ENCODE results near the gene PDGFC.

The PDGFC gene

DNA sequence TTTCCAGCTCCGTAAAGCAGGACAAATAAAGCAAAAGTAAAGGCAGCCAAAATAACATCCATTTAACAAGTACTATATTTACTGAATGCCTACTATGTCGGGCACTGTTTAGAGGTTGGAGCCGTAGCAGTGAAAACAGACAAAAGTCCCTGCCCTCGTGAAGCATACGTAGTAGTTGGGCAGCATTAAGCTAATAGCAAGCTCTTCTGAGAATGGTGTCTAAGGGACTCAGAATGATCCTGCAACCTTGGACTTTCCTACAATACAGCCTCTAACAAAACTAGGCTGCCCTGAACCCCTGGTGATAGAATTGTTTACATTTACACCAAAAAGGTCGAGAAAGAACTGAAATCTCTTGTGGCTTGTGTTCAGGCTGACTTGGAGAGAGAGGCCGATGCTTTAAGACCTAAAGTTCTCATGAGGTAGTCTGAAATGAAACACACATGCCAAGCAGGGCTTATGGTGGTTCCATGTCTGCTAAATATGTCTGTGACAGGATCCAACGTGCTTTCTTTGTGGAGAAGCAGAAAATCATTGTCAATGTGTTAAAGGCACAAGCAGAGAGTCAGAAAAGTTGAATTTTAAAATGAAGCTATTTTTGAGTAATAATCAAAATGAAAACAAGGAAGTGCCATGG, 898 bp upstream of the PDGFC start:
- DNase-seq = no peak

- no peak for DNase-seq
Measured at GRCh38 chr4:156971165-156971675, 379 bp downstream of the PDGFC start.

GRCh38 chr4:156970501-156971164, 966 bp downstream of the PDGFC start:
- no peak for DNase-seq

GRCh38 chr4:156969911-156970310, 1.7 kb downstream of the PDGFC start:
- DNase-seq = no peak

DNA sequence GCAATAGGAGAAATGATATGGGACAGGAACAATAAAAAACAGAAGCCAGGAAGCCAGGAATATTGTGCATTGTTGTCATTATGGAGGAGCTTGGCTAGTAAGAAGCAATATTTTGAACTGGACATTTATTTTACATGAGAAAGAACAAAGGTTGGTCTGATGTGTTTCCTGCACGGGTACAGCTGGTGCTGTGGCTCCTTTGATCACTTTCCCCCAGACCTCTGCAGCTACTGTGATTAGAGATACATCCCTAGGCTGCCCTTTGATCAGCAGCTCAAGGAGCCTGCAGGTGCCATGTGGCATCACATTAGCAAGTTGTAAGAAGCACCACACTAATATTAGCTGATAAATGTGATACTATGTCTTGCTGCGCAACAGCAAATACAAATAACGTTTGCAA, 2.5 kb downstream of the PDGFC start:
- no peak for DNase-seq

DNA sequence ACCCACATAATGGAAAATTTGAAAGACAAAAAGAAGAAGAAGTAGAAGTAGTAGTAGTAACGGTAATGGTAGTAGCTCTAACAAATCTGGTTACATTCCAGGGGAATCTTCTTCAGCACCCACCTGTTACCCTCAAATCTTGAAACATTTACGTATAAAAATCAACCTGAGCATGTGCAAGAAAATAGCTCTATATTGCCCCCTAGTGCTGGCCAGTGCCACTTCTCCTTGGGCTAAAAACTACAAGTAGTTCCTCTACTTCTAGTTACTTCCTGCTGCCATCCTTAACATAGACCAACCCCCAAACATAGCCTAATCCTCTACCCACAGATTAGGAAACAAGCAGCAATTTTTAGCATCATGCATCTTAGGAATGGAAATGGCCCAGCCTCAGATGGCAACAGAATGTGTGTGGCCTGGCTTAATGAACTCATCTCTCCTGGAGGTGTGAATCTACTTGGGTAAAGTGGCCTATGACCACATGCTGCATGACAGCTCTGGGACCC, 3.1 kb downstream of the PDGFC start:
- no peak for DNase-seq

DNA sequence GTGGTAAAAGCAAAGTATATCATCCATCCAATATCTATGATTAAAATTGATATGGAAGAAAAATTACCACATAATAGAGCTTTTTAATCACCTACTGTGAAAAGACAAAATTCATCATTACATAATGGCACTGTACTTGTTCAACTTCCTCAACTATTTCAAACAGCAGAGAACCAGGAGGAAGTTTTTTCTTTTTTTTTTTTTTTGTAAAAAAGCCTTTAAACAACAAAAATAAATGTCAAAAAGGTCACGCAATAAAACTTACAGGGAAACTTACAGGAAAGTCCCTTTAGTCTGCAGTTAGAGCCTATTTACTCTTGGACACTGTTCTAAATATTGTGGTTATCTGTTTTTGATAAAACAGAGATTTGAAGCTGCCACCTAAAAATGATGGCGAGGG, 4.8 kb downstream of the PDGFC start:
- DNase-seq = no peak

DNA sequence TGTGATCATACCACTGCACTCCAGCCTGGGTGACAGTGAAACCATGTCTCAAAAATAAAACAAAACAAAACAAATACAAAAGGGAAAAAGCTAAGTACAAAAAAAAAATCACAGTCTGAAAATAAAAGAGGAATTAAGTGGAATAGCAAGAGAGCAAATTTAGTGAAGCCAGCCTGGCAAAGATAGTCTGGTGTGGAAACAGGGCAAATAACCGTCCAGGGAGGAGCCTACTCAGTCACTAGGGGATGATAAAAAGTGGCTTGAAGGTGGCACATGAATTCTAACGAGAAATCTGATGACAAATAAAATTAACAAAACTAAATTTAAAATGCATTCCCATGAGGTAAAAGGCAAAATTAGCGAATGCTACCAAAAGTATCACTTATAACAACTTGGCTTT, 8.2 kb downstream of the PDGFC start:
- no peak for DNase-seq

GRCh38 chr4:156962528-156962974, 9.0 kb downstream of the PDGFC start:
- no peak for DNase-seq

DNA sequence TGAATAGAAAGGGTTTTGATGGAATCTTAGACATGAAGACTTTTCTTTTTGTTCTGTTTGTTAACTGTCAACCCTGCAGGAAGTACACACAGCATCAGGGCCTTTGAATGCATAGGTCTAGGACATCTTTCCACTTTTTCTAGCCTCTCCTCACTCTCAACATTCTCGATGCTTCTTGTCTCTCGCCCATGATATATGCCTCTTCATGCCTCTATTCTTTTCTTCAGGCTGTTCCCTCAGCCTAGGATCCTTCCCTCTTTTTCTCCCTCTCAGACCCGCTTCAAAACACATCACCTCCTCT, 9.6 kb downstream of the PDGFC start:
- no peak for DNase-seq

- no peak for DNase-seq
Measured at GRCh38 chr4:156961196-156962057, 10.2 kb downstream of the PDGFC start.

DNA sequence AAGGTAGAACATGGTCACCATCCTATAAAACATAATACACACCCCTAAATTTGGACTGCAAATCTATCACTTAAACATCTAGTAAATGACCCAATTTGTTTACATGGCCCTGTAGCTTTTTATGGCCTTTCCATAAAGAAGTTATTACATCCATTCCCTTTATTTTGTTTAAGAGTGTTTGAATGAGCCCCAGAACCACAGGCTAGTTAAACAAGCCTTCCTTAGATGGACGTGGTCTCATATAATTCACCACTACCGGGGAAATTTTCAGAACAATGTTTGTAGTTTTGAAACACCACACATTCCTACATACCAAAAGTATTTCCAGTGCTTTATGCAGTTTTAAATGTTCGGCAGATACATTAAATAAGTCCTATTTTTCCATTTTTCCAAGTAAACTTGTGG, 12.3 kb downstream of the PDGFC start:
- DNase-seq = no peak

DNA sequence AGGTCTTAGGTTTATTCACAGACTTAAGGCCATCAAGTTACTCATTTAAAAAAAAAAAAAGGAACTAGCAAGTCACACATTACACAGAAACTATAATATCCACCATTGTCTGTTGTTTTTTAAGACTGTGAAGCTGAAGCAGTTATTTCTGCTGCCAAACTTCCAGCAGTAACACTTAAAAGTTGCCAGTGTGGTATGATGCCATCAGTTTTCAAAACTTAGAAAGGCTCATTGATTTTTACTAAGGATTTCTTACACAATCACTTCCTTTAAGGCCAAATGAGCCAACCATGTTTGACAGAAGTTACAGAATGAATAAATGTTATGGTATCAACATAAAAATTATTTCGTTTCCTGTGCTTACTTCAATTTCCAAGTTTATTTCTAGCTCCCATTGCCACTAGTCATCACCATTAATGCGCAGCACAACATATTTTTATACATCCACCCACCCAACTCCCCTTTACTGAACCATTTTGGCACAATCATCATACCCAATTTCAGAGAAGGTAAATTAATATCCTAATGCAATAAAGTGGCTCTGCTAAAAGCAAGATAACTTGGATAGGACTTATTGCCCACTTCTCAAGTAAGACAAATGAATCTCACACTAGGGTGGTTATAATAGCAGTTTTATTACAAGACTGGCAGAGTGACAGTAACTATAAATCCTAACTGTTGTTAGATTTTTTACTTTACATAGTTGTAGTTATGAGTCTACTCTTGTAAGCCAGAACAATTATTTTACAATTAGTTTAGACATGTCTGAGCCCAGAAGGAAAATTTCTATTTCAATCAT, 13.1 kb downstream of the PDGFC start:
- no peak for DNase-seq

DNA sequence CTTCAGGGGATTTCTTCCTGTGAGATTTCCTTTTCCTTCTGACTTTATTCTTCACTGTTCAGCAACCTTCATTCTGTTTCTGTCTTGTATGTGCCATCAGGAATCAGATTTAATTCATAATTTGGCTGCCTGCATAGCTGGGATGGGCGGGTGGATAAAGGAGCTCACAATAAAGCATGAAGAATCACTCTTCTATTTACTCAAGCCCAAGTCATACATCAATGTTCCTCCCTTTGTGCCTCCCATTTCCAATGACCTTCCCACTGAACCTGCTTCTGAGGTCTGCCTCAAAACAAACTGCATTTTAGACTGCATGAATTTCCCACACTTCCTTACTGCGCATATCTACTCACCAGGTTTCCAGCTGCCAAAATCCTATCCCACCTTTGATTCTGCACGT, 14.0 kb downstream of the PDGFC start:
- no peak for DNase-seq

- no peak for DNase-seq
Measured at GRCh38 chr4:156956826-156957368, 14.7 kb downstream of the PDGFC start.

- no peak for DNase-seq
Measured at GRCh38 chr4:156956359-156956758, 15.2 kb downstream of the PDGFC start.

GRCh38 chr4:156954587-156954986, 17.0 kb downstream of the PDGFC start:
- no peak for DNase-seq

DNA sequence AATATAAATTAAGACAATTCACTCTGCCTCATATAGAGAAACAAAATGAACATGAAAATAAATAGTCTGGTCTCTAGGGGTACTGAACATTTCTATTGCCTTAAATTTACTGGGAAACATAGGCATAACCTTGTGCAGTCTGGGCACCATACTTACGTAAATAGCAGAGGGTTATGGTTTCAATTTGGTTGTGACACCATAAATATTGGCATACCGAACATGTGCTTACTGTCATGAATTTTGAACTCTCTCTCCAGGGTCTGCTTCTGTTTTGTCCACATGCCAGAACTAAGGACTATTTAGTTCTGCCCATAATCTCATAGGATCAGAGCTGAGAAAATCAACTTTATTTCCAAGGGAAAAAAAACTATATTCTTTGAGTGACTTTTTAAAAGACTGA, 17.6 kb downstream of the PDGFC start:
- no peak for DNase-seq

DNA sequence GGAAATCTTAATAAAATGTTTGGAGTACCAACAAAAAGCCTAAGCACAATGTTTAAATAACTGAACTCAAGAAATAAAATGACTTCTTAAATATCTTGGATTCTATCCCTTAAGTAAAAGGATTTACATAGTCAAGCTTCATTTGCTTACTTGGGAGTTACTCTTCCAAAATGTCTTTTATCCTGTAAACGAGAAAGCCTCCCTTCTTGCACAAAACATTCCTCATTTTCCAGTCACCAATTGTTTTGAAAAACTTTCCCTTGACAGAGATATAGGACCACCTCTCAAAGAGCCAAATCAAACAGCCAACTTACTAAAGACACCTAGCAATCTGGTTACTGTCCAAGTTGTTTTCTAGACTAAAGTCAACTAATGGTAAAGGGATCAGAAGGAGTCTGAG, 18.6 kb downstream of the PDGFC start:
- DNase-seq = no peak

- no peak for DNase-seq
Measured at GRCh38 chr4:156952078-156952759, 19.4 kb downstream of the PDGFC start.

DNA sequence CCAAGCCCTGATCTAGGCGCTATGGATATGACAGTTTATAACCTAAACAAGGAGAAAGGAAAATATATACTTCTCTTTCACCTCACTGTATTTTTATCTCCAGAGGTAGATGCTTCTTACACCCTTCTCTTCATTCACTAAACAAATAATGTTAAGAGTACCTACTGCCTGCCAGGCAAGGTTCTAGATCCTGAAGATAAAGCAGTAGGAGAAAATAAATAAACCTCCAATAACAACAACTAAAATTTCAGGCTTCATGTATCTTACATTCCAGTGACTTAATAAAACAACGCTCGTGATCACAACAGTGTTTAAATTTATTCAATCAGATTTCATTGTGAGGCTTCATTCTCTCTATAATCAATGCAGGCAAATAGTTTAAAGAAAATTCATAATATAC, 20.7 kb downstream of the PDGFC start:
- DNase-seq = no peak

- no peak for DNase-seq
Measured at GRCh38 chr4:156950090-156950489, 21.5 kb downstream of the PDGFC start.

Measured in activated T-cell treated with anti-CD3 and anti-CD28 coated beads, Interleukin-2, amount 50 U/mL, for 1 hour (primary cell).